Muscle layer of colon (tissue), 2 donors: ENCODE results near the gene TMEM127.

Experiments
- H3K27ac ChIP-seq: one replicate; pipeline ENCODE4 v1.7.0; 2013; ENCODE audit warnings: low read depth, mild to moderate bottlenecking, low read length, moderate library complexity
- H3K27me3 ChIP-seq, 2 donors: one replicate each; pipeline ENCODE4 v1.7.0; 2013; ENCODE audit warnings: low read length in 2 of 2, mild to moderate bottlenecking in 2 of 2; ENCODE audit not compliant: insufficient read depth in 2 of 2, control insufficient read depth in 1 of 2
- H3K36me3 ChIP-seq: one replicate; pipeline ENCODE4 v1.7.0; 2013; ENCODE audit warnings: mild to moderate bottlenecking, low read length; ENCODE audit not compliant: insufficient read depth
- H3K4me1 ChIP-seq: one replicate; pipeline ENCODE4 v1.7.0; 2013; ENCODE audit warnings: mild to moderate bottlenecking, low read length; ENCODE audit not compliant: insufficient read depth
- H3K4me3 ChIP-seq, 2 donors: one replicate each; pipeline ENCODE4 v1.7.0; 2013; ENCODE audit warnings: low read length in 2 of 2, low read depth in 1 of 2, mild to moderate bottlenecking in 1 of 2, moderate library complexity in 1 of 2
- H3K9ac ChIP-seq: one replicate; pipeline ENCODE4 v1.7.0; 2013; ENCODE audit warnings: low read length
- H3K9me3 ChIP-seq: one replicate; pipeline ENCODE4 v1.7.0; 2013; ENCODE audit warnings: mild to moderate bottlenecking, low read length
- donor health status: abdominal sarcoma.
- donor health status: Adenocarcinoma of cecum.

The TMEM127 gene

DNA sequence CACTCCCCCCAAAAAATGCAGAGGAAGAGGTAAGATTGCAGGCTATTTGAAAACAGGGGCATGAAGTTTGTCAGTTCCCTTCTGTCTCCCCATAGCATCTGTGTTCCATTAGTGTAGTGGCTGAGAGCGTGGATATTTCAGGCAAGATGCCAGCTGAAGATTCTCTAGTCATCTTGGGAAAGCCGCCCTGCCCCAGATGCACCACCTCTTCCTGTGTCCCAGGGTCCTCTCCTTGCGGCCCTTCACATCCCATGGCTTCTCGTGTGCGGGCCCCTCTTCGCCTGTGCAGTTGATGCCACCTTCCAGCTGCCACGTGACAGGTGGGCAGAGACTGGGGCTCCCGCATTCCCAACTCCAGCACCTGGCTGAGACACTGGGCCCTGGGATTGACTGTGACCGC lies 16.1 kb downstream of the TMEM127 start:
- Histone ChIP-seq H3K36me3 (peaks cover 33% of the 10 kb centered on the region), H3K27ac (no peak overlapping the region), H3K9ac (no peak overlapping the region), H3K9me3 (no peaks in the 10 kb centered on the region), H3K4me1 (peaks cover 4% of the 10 kb centered on the region), H3K27me3 (no peaks in the 10 kb centered on the region), H3K4me3 (no peak overlapping the region)

DNA sequence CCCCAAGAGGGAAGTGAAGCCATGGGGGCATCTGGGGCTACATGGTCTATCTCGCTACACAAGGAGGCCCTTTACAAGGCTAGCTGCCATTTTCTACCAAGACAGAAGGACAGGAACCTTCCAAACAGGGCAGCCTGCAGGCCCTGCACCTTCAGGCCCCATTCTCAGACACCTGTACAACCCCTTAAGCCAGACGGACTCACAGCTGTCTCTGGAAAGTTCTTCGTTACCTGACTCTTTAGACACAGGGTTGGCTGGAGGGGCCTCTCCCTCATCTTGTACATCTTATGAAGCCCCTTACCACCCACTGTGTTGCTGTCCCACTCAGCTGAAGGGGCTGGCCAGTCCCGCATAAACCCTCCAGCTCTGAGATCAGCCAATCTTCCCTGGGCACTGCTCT lies 17.2 kb downstream of the TMEM127 start:
- Histone ChIP-seq H3K36me3 (peaks cover 23% of the 10 kb centered on the region), H3K9ac (no peak overlapping the region), H3K27ac (no peak overlapping the region), H3K27me3 (no peaks in the 10 kb centered on the region), H3K9me3 (no peaks in the 10 kb centered on the region), H3K4me1 (peaks cover 4% of the 10 kb centered on the region), H3K4me3 (no peak overlapping the region)

DNA sequence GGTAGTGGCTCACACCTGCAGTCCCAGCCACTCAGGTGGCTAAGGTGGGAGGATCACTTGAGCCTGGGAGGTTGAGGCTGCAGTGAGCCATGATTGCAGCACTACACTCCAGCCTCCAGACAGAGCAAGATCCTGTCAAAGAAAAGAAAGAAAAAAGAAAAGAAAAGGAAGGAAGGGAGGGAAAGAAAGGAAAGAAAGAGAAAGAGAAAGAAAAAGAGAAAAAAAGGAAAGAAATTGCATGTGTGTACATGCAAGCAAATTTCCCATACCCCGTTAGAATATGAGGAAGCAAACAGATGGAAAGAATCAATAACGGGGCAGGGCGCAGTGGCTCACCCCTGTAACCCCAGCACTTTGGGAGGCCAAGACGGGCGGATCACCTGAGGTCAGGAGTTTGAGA lies 17.9 kb downstream of the TMEM127 start:
- H3K9me3 ChIP-seq, result no peaks in the 10 kb centered on the region
- no peak overlapping the region for H3K4me3 ChIP-seq
- no peak overlapping the region for H3K27ac ChIP-seq
- H3K27me3 ChIP-seq, result no peaks in the 10 kb centered on the region
- H3K36me3 ChIP-seq, result peaks cover 16% of the 10 kb centered on the region
- H3K9ac ChIP-seq, result no peak overlapping the region
- H3K4me1 ChIP-seq, result peaks cover 4% of the 10 kb centered on the region

DNA sequence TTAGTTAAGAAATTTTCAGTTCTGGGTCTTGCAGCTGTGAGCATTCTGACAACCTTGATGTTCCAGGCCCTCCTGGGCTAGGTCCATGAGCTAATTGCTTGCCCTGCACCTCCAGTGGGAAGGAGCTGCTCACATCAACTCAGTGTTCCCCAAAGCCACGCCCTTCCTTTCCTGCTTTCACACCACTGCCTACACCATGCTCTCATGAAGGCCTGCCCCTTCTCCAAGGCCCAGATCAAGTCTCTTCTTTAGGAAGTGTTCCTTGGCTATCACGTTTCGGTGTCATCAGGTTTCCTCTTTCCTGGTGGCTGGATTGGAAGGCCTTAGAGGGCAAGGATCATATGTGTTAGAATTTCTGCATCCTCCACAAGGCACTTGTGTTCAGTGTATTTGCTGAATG lies 18.8 kb downstream of the TMEM127 start:
- Histone ChIP-seq H3K4me3 (no peak overlapping the region), H3K9me3 (no peaks in the 10 kb centered on the region), H3K27ac (no peak overlapping the region), H3K9ac (no peak overlapping the region), H3K4me1 (peaks cover 4% of the 10 kb centered on the region), H3K36me3 (peaks cover 7% of the 10 kb centered on the region), H3K27me3 (no peaks in the 10 kb centered on the region)

DNA sequence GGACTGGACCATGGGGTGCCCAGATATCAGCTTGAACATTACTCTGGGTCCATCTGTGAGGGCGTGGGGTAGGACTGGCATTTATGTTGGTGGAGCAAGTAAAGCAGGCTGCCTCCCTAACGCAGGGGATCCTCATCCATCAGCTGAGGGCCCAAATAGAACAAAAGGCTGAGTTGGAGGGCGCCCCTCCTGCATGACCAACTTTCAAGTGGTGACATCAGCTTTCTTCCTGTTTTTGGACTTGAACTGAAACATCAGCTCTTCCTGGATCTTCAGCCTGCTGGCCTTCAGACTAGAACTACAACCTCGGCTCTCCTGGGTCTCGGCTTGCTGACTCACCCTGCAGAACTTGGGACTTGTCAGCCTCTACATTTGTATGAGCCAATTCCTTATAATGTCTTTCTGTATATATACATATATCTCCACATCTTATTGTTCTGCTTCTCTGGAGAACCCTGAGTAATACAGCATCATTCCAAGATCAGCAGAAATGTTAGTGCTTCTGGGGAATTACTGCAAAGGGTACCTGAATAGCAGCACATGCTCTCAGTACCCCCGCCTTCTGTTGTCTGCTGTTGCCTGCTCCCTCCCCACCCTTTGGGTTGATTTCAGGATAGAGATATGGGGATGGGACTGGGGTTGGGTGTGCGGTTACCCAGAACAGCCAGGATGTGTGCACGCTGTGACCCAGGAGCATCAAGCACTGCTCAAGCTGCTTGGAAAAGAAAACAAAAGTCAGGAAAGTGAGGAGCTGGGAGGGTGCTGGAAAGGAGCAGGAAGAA lies 20.0 kb downstream of the TMEM127 start:
- H3K9me3 ChIP-seq, result no peaks in the 10 kb centered on the region
- H3K4me1 ChIP-seq, result no peaks in the 10 kb centered on the region
- H3K36me3 ChIP-seq, result no peaks in the 10 kb centered on the region
- H3K4me3 ChIP-seq, result no peak overlapping the region
- H3K27ac ChIP-seq, result no peak overlapping the region
- no peaks in the 10 kb centered on the region for H3K27me3 ChIP-seq
- no peak overlapping the region for H3K9ac ChIP-seq

DNA sequence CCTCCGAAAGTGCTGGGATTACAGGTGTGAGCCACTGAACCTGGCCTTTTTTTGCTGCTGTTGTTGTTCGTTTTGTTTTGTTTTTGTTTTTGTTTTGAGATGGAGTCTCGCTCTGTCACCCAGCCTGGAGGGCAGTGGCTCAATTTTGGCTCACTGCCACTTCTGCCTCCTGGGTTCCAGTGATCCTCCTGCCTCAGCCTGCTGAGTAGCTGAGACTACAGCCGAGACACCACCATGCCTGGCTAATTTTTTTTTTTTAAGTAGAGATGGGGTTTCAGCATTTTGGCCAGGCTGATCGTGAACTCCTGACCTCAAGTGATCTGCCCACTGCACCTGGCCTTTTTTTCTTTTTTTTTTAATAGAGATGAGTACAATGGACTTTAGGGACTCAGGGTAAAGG lies 22.0 kb downstream of the TMEM127 start:
- no peak overlapping the region for H3K27ac ChIP-seq
- H3K9me3 ChIP-seq, result no peaks in the 10 kb centered on the region
- no peak overlapping the region for H3K9ac ChIP-seq
- H3K36me3 ChIP-seq, result peaks cover 6% of the 10 kb centered on the region
- H3K27me3 ChIP-seq, result no peaks in the 10 kb centered on the region
- no peak overlapping the region for H3K4me3 ChIP-seq
- no peaks in the 10 kb centered on the region for H3K4me1 ChIP-seq

DNA sequence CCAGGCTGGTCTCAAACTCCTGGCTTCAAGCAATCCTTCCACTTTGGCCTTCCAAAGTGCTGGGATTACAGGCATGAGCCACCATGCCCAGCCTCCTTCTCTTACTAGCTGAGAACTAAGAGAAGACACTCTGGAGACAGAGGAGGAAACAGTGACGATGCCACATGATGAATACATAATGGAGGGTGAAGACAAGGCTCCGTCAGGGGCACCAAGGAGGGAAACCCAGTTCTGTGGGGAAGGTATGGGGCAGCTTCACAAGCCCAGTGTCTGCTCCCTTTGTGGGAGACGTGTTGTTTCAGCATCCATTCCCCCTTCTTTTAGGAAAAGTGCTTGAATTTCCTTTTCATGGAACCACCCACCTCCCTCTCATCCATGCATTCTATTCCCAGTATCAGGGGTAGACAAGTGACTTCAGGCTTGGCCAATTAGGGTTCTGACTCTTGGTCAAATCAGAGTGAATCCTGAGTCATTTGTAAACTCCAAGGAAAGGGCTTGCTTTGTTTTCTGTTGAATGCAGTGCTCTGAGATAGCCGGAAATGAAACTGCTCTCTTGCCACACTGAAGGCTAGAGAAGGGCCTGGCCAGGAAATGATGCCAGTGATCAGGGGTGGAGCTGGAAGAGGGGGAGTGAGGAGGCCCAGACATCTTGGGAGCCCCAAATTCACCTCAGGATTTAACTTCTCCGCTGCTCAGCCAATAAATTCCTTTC lies 23.7 kb downstream of the TMEM127 start:
- Histone ChIP-seq H3K4me1 (no peaks in the 10 kb centered on the region), H3K4me3 (no peak overlapping the region), H3K36me3 (peaks cover 6% of the 10 kb centered on the region), H3K9ac (no peak overlapping the region), H3K27ac (no peak overlapping the region), H3K9me3 (no peaks in the 10 kb centered on the region), H3K27me3 (no peaks in the 10 kb centered on the region)

DNA sequence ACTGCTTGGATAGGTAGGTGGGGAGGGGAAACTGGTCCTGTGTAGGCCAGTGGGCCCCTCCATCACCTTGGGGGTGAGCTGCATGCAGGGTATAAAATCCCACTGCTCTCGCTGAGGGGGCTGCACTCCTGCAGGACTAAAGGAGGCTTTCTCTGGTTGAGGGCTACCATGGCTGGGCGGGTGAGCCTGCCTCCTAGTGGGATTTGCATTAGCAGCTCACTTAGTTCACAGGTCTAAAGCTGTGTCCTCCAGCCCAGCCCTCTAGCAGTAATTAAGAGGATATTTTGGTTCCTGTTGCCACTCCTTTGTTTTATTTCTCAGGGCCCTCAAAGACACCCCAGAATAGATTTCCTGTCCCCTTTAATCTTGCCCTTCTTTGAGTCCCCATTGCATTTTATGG lies 24.6 kb downstream of the TMEM127 start:
- Histone ChIP-seq H3K4me1 (no peaks in the 10 kb centered on the region), H3K9me3 (no peaks in the 10 kb centered on the region), H3K9ac (no peak overlapping the region), H3K27me3 (no peaks in the 10 kb centered on the region), H3K4me3 (no peak overlapping the region), H3K27ac (no peak overlapping the region), H3K36me3 (peaks cover 14% of the 10 kb centered on the region)

DNA sequence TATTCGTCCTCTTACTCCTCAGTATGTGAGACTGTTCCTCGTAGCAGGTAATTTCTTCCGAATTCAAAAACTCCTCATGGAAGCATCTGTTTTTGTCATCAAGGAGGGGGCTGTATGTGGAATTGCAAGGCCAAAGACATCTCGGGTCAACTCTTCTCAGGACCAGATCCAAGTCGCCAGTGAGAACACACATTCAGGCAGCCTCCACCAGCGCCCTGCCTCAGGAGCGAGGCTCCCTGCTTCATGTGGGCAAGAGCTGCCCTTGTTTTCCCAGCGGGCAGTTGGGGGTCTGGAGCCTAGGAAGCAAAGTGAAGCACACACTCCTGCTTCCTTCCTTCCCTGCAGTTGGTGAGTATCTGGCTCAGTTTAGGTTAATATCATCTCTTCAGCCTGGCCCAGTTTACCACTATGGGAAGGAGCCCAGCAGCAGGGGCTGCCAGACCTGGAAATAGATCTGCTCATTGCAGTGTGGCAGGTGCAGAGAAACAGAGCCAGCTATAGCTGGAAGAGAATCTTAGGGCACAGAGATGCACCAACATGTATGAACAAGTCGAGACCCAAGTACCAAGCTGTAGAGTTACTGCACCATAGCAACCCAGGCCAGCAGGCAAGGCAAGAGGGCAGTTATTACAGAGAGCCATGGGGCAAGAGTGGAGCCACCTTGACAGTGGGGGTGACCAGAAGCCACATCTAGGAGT lies 25.3 kb downstream of the TMEM127 start:
- H3K36me3 ChIP-seq, result peaks cover 14% of the 10 kb centered on the region
- no peak overlapping the region for H3K4me3 ChIP-seq
- no peaks in the 10 kb centered on the region for H3K27me3 ChIP-seq
- no peaks in the 10 kb centered on the region for H3K9me3 ChIP-seq
- no peaks in the 10 kb centered on the region for H3K4me1 ChIP-seq
- no peak overlapping the region for H3K27ac ChIP-seq
- H3K9ac ChIP-seq, result no peak overlapping the region

DNA sequence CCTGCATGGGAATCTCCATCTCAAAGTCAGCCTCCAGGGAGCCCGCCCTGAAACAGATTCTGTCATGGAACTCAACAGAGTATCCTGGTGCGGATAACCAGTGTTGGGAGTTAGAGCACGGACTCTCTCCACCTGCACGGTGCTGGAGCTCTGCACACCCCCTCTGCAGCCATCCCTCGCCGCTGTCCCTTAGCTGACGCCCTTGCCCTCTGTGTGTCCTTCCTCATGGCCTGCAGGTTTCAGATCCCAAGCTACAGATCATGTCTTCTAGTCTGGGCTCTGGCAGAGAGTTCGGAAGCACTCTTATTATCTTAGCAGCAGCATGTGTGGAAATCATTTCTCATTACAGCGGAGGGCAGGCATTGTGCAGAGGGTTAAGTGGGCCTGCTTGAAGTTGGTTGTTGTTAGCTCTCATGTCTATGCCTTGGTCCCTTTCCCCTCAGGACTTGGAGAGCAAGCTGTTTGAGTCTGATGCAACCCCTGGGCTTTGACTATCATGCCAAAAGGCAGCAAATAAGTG lies 26.0 kb downstream of the TMEM127 start:
- peaks cover 14% of the 10 kb centered on the region for H3K36me3 ChIP-seq
- H3K9me3 ChIP-seq, result no peaks in the 10 kb centered on the region
- H3K4me1 ChIP-seq, result no peaks in the 10 kb centered on the region
- H3K4me3 ChIP-seq, result no peak overlapping the region
- H3K9ac ChIP-seq, result no peak overlapping the region
- no peak overlapping the region for H3K27ac ChIP-seq
- no peaks in the 10 kb centered on the region for H3K27me3 ChIP-seq

DNA sequence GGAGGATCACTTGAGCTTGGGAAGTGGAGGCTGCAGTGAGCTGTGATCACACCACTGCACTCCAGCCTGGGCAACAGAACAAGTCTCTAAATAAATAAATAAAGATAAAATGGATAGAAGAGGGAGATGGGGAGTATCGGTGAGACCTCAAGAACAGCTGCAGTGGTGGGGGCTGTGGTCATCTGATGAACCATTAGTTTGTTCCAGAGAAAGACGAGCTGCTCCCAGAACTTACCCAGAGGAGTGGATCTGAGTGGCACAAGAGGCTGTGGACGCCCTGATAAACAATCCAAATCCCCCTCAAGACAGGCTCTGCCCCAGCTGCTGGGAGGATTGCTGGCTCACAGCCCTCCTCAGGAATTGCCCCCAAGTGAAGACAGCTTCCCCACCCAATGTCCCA lies 26.7 kb downstream of the TMEM127 start:
- H3K4me1 ChIP-seq, result no peaks in the 10 kb centered on the region
- no peaks in the 10 kb centered on the region for H3K27me3 ChIP-seq
- peaks cover 14% of the 10 kb centered on the region for H3K36me3 ChIP-seq
- H3K9ac ChIP-seq, result no peak overlapping the region
- H3K4me3 ChIP-seq, result no peak overlapping the region
- H3K9me3 ChIP-seq, result no peaks in the 10 kb centered on the region
- no peak overlapping the region for H3K27ac ChIP-seq
